ENCODE data around the gene SLC44A5.

GRCh38 chr1:75415187-75415586 lies 195.7 kb downstream of the SLC44A5 start:
- TF ChIP-seq POLR2AphosphoS5 (IDR thresholded peaks at IDR 0.05) (no peak), CTCF (IDR thresholded peaks at IDR 0.05) (no peak), POLR2A (IDR thresholded peaks at IDR 0.05) (no peak)

All from breast epithelium (tissue), 3 donors.